ENCODE measurements around the gene SNX24. TPM values are rescaled to one million over a fixed set of nuclear protein-coding genes. Genes with fewer than 3 reads are reported as not detected.
"Not testable (repeated sequence)": the region's sequence is repeated elsewhere in the genome, so short reads cannot be mapped to it uniquely, and the experiment has no call there.

The SNX24 gene, protein sequence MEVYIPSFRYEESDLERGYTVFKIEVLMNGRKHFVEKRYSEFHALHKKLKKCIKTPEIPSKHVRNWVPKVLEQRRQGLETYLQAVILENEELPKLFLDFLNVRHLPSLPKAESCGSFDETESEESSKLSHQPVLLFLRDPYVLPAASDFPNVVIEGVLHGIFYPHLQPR
- total RNA-seq, result 15.9 and 16.2 TPM in 2 replicates

DNA sequence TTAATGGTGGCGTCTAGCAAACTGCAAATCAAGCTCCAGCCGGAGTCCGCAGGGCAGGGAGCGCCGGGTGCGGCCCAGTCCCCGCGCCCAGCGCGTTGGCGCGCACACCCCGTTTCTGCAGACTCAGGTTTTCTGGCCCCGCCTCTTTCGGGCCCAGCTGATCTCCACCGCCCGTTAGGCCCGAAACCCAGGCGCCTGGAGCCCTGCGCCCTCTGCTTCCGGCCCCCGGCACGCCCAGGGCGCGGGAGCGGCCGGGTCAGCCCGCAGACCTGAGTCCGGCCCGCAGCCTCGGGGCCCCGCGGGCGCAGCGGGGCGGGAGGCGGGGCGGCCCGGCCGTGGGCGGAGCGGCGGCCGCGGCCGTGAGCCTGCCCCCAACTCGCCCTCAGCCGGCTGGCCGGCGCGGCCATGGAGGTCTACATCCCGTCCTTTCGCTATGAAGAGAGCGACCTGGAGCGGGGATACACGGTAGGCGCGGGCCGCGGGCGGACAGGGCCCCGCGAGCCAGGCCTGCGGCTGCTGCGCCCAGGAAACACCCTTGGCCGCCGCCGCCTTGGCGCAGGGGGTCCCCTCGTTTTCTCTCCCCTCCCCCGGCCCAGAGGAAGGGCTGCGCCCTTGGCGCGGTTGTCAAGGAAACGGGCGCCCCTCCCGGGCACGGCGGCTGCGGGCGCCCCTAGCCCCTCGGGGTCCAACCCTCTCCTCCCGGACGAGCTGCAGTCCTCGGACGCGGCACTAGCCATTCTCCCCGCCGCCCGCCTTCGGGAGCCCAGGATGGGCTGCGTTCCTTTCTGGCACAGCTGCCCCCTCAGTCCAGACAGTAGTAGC, at the start of gene SNX24:
TSS of gene SNX24 (plus strand) at position 385 of the 822 bp plus-strand sequence. CDS start at position 406, 21 bp downstream.
- no peak for DNase-seq (ENCODE audit: extremely low read depth, low read depth, low spot score)

DNA sequence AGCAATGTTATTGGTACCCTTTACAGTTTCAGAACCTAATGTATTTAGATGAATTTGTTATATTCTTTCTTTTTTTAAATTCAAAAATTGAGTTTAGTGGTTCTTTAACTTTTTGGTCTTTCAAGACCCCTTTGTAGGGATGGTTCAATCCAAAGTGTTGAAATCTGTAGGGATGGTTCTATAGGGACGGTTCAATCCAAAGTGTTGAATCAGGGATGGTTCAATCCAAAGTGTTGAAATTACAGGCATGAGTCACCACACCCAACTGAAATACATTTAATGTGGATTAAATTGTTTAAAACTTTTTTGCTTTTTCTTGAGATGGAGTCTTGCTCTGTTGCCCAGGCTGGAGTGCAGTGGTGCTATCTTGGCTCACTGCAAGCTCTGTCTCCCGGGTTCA, 39.9 kb upstream of the SNX24 start:
- DNase-seq (ENCODE audit: extremely low read depth, low read depth, low spot score), result no peak

DNA sequence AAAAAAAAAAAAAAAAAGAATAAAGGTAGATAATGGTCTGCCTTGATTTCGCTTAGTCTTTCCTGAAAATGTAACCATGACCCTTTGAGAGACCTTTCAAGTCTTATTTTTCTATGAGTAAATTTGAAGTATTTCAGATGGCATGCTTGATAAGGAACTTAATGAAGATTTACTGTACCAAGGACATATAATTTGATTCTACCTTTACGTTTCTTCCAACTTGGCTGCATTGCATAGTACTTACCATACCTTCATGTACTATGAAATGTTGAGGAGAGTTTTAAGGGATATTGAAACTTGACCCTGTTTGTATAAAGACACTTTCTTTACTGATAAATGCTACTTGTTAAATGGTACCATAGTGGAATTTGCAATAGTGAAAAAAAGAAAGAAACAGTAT, 35.0 kb upstream of the SNX24 start:
- DNase-seq (ENCODE audit: extremely low read depth, low read depth, low spot score), result no peak

DNA sequence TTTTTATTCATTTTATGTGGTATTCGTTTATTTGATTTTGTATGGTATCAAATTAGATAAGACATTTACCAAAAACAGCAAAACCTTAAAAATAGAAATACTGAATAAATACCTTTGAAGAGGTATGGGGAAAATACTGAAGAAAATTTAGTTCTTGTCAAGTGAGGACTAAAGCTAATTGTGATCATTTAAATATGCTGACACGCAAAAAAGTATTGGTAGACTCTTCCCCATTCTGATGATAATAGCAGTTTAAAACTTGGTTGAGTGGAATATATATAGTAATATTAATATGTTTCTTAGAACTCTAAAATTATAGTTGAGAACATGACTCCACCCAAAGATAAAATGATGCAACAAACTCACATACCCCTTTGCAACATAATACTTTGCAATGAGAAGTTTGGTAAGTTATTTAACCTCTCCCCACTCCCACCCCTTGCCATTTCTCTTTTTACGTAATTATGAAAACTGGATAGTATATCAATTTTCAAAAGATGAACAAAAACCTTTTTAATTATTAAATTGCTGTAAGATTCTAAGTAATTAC, 30.1 kb upstream of the SNX24 start:
- no peak for DNase-seq (ENCODE audit: extremely low read depth, low read depth, low spot score)

DNA sequence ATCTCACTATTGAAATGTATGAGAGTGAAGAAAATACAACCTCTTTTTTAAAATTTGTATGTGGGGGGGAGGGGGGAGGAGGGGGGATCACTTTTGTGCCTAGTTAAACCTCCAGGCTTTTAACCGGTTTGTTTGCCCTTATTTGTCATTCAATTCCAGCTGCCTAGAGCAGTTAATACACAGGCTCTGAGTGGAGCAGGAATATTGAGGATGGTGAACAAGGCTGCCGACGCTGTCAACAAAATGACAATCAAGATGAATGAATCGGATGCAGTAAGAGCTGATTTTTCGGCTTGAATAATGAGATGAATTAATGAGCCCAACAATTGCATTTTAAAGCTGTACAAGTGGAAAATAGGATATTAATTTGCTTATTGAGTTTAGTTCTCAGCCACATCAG, 28.7 kb upstream of the SNX24 start:
- no peak for DNase-seq (ENCODE audit: extremely low read depth, low read depth, low spot score)

DNA sequence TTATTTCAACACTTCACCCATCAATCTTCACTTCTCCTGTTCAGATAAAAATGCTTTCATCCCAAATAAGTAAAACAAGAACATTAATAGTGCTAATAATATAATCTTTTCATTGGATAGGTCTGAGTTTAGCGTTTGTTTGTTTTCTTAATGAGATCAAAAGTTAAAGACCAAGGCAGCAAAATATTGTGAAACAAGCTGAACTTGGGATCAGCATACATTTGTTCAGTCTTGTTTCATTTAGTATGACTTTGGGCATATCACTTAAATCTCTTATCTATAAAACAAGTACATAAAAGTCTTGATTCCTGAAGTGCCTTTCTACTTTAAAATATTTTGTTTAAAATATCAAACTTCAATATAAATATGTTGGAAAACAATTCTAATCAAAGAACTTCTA, 13.4 kb upstream of the SNX24 start:
- no peak for DNase-seq (ENCODE audit: extremely low read depth, low read depth, low spot score)

DNA sequence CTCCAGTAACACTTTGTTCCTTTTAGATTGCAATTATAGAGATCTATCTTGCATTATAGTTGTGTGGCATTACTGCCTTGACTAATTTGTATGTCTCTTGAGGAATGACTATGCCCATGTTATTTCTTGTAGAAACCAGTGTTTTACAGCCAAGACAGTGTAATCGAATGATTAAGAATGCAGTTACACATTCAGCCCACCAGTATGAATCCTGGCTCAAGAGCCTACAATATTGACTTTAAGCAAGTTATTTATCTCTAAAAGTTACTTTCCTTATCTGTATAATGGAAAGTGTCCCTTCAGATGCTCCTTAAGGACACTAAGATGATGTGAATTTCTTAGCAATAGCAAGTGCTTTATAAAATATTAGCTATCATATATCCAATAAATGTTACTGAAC, 9.7 kb upstream of the SNX24 start:
- no peak for DNase-seq (ENCODE audit: extremely low read depth, low read depth, low spot score)

DNA sequence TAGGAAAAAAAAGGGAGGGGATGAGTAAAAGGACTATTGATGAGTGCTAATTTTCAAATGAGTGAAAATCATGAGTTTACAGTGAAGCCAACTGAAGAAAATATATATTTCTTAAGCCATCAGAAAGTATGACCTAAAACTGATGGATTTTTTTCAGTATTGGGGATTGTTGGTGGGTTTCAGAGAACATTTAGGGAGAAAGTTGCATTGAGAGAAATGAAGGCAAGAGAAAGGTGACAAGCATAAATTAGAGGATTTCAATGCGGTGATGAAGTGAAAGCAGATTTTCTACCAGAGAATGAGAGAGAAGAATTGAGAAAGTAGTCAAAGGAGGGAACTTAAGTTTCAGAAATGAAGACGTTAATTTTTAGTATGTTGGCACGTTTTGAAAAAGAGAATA, 8.5 kb upstream of the SNX24 start:
- DNase-seq (ENCODE audit: extremely low read depth, low read depth, low spot score), result no peak

DNA sequence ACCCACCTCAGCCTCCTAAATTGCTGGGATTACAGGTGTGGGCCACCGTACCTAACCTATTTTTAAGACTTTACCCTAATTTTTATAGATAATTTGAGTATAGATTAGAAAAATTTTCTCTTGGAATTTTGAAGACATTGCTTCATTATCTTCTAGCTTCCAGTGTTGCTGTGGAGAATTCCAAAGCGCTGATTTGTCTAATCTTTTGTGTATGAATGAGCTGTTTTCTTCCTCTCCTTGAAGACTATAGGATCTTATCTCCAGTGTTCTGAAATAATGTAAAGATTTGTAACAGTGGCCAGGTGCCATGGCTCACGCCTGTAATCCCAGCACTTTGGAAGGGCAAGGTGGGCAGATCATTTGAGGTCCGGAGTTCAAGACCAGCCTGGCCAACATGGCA, 5.7 kb upstream of the SNX24 start:
- DNase-seq (ENCODE audit: extremely low read depth, low read depth, low spot score), result no peak

DNA sequence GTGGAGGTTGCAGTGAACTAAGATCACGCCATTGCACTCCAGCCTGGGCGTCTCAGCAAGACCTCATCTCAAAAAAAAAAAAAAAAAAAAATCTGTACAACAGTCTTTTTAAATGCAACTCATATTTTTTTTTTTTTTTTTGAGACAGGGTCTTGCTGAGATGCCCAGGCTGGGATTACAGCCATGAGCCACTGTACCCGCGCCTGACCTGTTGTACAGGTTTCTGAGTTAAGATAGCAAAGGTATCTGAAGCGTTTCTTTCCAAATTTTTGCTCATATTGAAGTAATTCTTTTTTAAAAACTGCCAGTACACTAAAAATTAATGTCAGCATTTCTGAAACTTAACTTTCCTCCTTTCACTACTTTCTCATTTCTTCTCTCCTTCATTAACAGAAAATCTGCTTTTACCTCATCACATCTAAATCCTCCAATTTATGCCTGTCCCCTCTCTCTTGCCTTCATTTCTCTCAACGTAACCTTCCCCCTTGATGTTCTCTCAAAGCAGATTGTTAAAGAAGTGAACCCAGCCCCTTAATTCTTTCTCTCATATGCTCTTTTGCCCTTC, 3.3 kb upstream of the SNX24 start:
- no peak for DNase-seq (ENCODE audit: extremely low read depth, low read depth, low spot score)

DNA sequence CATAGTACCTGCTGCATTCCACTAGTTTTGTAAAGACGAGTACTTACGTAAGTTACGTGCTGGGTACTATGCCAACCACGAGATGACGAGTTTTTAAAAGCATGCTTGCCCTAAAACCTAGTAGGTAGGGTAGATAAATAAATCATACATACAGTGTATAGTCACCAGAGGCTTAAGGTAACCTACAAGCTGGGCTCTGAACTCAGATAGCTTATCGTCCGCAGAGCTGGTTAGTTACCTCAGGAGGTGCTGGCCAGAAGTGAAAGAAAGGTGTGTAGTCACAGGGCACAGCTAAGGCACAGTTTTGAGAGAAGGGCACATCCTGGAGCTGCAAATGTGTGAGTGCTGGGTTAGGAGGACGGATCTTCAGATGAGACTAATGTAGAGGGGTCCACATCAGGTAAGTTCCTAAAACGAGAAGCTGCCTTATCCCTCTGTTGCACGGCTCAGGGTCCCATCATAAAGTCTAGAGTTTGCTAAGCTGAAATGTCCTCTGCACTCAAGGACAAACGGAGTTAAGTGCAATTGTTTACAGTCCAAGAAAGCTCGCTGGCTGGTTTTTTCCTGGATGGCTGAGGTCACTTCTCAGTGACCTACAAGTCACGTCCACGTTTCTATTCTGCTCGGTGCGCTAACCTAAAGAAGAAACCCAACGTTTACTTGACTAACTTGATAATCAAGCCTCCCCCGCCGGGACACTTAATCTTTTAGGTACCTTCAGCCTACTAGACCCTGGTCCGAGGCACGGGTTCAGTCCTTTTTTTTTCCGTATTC, 1.1 kb upstream of the SNX24 start:
- DNase-seq (ENCODE audit: extremely low read depth, low read depth, low spot score), result no peak

DNA sequence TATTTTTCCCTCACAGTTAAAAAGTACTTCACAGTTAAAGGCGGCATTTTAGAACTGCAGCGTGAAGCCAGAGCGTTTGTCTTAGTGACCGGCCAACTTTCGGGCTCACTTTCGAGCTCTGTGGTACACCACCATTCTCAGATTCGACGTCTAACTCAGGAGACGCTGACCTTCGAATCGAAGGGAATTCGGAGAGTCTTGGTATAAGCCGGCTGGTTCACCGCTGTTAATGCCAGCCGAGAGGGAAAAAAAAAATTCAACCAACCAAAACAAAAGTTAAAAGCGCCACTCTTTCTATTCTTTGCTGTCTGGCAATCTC, 544 bp upstream of the SNX24 start:
- no peak for DNase-seq (ENCODE audit: extremely low read depth, low read depth, low spot score)

DNA sequence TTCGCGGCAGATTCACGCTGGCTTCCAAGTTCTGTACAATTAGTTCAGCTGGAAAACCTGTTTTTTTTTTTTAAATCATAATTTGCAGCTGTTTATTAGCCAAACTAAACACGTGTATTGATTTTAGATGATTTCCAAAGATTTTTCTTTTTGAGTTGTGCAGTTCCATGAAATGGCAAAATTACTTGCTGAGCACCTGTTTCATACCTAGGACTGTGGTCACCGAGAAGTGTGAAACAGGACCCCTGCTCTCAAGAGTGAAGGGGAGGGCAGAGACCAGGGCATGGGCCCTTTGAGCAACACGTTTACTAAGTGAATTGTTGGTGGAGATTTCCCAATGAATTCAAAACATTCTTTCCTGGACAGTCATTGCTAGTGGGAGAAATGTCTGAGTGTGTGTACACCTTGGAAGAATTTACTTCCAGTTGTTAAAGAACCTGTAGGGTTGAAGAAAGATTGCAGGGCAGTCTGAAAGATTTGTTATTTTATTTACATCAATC, 688 bp downstream of the SNX24 start:
- DNase-seq (ENCODE audit: extremely low read depth, low read depth, low spot score), result no peak

DNA sequence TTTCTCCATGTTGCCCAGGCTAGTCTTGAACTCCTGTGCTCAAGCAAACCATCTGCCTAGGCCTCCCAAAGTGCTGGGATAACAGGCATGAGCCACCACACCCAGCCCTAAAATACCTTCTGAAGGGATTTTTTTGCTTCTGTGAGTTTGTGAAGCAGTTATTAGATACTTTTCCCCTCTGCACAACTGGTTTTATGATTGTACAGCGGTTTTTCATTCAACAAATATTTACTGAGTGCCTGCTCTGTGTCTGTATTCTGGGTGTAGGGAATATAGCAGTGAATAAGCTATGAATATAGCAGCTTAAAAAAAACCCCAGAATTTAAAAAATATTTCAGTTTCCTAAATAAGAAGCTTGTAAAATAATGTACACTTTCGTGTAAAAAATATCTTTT, 2.3 kb downstream of the SNX24 start:
- no peak for DNase-seq (ENCODE audit: extremely low read depth, low read depth, low spot score)

DNA sequence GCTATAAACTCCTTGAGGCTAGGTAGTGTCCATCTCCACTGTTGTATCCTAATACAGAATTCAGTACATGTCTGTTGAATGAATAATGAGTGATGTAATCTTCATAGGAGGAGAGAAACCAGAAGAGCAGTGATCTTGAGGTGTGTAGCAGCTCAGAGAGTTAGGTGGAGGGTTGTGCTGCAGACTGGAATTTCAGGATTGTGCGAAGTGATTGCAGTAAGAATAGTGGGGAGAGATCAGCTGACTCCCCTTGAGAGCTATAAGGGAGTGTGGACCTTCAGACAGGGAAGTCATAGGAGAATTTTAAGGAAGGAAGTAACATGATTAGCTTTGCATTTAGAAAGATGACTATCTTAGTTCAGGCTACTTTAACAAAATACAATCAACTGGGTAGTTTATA, 4.4 kb downstream of the SNX24 start:
- no peak for DNase-seq (ENCODE audit: extremely low read depth, low read depth, low spot score)

DNA sequence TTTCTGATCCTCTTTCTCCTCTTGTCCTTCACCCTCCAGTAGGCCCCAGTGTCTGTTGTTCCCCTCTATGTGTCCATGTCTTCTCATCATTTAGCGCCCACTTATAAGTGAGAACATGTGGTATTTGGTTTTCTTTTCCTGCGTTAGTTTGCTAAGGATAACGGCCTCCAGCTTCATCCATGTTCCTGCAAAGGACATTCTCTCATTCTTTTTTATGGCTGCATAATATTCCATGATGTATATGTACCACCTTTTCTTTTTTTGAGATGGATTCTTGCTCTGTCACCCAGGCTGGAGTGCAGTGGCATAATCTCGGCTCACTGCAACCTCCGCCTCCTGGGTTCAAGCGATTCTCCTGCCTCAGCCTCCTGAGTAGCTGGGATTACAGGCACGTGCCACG, 12.1 kb downstream of the SNX24 start:
- DNase-seq (ENCODE audit: extremely low read depth, low read depth, low spot score), result not testable (repeated sequence)

DNA sequence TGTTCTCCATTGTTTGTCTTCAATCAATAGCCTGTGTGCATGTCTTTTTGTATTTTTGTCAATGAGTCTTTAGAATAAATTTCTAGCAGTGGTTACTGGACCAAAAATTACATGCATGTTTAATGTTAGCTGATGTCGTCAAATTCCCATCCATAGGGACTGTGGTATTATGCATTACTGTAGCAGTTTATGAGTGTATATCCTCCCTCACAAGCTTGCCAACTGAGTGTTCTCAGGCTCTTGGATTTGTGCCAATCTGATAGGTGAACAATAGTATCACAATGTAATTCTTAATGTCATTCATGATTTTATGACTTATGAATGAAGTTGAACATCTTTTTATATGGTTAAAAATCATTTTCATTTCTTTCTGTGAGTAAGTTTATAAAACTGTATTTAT, 13.0 kb downstream of the SNX24 start:
- peak; percentile 70 for DNase-seq (ENCODE audit: extremely low read depth, low read depth, low spot score)

DNA sequence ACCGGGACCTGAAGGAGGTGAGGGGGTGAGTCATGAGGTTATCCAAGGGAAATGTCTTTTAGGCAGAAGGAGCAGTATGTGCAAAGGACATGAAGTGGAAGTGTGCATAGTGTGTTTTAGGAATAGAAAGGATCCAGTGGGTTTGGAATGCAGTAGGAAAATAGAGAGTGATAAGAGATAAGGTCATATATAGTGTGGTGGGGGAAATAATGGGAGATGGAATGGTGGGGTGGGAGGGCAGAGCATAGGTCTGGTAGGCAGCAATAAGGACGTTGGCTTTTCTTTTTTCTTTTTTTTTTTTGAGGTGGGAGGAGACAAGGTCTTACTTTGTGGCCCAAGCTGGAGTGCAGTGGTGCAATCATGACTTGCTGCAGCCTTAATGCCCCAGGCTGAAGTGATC, 17.8 kb downstream of the SNX24 start:
- no peak for DNase-seq (ENCODE audit: extremely low read depth, low read depth, low spot score)

DNA sequence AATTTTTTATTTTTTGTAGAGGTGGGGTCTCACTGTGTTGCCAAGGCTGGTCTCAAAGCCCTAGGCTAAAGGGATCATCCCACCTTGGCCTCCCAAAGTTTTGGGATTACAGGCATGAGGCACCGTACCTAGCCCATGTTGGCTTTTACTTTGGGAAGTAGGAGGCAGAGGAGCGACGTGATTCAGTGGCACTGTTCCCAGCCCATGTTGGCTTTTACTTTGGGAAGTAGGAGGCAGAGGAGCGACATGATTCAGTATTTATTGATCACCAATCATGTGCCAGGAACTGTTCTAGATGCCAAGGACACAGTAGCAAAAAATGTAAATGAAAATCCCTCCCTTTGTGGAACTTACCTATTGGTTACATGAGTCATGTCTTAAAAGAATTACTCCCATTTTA, 18.3 kb downstream of the SNX24 start:
- no peak for DNase-seq (ENCODE audit: extremely low read depth, low read depth, low spot score)

DNA sequence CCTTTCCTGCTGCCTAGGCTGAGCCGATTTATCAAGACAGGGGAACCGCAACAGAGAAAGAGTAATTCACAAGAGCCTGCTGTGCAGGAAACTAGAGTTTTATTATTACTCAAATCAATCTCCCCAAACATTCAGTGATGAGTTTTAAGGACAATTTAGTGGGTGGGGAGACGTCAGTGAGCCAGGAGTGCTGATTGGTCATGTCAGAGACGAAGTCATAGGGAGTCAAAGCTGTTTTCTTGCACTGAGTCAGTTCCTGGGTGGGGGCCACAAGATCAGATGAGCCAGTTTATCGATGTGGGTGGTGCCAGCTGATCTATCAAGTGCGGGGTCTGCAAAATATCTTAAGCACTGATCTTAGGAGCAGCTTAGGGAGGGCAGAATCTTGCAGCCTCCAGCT, 19.0 kb downstream of the SNX24 start:
- DNase-seq (ENCODE audit: extremely low read depth, low read depth, low spot score), result no peak

DNA sequence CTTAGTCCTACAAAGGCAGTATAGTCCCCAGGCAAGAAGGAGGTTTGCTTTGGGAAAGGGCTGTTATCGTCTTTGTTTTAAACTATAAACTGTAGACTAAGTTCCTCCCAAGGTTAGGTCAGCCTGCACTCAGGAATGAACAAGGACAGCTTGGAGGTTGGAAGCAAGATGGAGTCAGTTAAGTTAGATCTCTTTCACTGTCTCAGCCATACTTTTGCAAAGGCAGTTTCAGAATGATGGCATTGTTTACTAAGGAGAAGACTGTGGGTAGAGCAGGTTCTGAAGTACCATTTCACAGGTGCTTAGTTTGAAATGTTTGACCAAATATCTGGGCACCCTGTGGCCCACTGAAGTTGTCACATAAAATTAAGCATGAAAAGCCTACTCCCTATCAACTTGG, 19.4 kb downstream of the SNX24 start:
- no peak for DNase-seq (ENCODE audit: extremely low read depth, low read depth, low spot score)

Data from glomerular endothelial cell (primary cell).